BJ (cell line): Measurements from ENCODE around the gene AURKA. TPM values are rescaled to one million over a fixed set of nuclear protein-coding genes. Genes with fewer than 3 reads are reported as not detected.

Source experiments
- CTCF ChIA-PET: fragments of 350-600 bp; formaldehyde crosslinking; extraction: SDS; loops from one replicate; lab custom pipeline; 2021; ENCODE audit warnings: antibody characterized with exemption, inconsistent platforms; lab: Yijun Ruan, JAX
- POLR2A ChIA-PET: fragments of 300-600 bp; sonication (Branson Sonifier 250); formaldehyde crosslinking; extraction: SDS; loops from one replicate; lab custom pipeline; 2021; ENCODE audit warnings: antibody characterized with exemption; lab: Charles Lee
- DNase-seq: peaks from one replicate; pipeline ENCODE4 v3.0.0-alpha.2; 2011; ENCODE audit warnings: low read depth
- H3K27me3 ChIP-seq: 2 replicates; pipeline ENCODE4 v1.6.0; 2011; ENCODE audit warnings: low read length; ENCODE audit not compliant: control insufficient read depth, insufficient read depth
- H3K36me3 ChIP-seq: 2 replicates; pipeline ENCODE4 v1.5.1; 2011; ENCODE audit warnings: low read length; ENCODE audit not compliant: control insufficient read depth, insufficient read depth
- H3K4me3 ChIP-seq: 2 replicates; pipeline ENCODE4 v1.5.1; 2011; ENCODE audit warnings: low read depth, mild to moderate bottlenecking, control low read depth, low read length
- polyA plus RNA-seq: library from polyadenylated mRNA; depleted of rRNA; stranded (reverse); fragments of >200 nt; gene quantifications from 2 replicates; pipeline ENCODE4 v1.2.3, GENCODE V29; 2011
- TF ChIP-seq, protein P1 (sequence below): IDR thresholded peaks from 2 replicates; pipeline ENCODE4 v1.5.1; 2011; ENCODE audit warnings: low read depth, mild to moderate bottlenecking, control low read depth, inconsistent platforms, low read length, moderate library complexity; ENCODE audit not compliant: insufficient read depth

AURKA gene
- polyA plus RNA-seq, 1 experiment = 40.4 TPM

DNA sequence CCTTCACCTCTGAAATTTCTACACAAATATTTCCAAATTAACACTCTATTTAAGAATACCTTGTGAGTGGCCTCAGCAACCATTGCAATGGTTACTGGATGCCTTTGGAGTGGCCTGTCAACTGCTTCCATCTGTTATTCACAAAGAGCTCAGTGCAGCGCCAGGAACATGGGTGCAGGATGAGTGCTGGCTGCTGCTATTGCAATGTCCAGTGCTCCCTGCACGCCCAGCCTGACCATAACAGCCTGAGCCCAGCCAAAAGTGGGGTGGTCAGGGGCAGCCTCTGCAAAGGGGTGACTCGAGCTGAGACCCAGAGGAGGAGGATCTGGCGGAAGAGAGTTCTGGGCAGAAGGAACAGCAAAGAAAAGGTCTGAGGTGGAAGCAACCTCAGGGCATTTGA lies 38.4 kb upstream of the AURKA start:
- Histone ChIP-seq H3K4me3 (no peak overlapping the region), H3K36me3 (no peaks in the 10 kb centered on the region), H3K27me3 (no peaks in the 10 kb centered on the region)
- TF ChIP-seq, protein P1, sequence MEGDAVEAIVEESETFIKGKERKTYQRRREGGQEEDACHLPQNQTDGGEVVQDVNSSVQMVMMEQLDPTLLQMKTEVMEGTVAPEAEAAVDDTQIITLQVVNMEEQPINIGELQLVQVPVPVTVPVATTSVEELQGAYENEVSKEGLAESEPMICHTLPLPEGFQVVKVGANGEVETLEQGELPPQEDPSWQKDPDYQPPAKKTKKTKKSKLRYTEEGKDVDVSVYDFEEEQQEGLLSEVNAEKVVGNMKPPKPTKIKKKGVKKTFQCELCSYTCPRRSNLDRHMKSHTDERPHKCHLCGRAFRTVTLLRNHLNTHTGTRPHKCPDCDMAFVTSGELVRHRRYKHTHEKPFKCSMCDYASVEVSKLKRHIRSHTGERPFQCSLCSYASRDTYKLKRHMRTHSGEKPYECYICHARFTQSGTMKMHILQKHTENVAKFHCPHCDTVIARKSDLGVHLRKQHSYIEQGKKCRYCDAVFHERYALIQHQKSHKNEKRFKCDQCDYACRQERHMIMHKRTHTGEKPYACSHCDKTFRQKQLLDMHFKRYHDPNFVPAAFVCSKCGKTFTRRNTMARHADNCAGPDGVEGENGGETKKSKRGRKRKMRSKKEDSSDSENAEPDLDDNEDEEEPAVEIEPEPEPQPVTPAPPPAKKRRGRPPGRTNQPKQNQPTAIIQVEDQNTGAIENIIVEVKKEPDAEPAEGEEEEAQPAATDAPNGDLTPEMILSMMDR = no peak
- POLR2A ChIA-PET = interaction anchor here (1.0 kb wide), 1 partner anchor 9 kb away, joined by 4 read pairs; no protein-coding TSS in a partner anchor
- no peak for DNase-seq
- CTCF ChIA-PET = no interaction called here

DNA sequence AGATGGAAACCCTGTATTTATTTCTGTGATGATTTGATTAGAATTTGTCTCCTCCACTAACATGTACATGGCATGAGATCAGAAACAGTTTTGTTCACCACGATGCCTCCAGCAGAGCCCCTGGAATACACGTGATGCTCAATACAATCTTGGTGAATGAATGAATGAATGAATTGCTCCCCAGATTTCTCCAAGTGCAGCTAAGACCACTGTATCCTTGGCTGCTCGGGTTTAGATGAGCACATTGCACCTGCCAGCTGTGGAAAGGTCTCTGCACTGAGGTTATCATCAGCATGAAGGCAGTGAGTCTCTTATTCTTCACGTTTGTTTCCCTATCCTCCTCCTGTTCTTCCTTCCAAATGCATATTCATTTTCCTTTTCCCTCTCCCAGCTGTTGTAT lies 37.9 kb upstream of the AURKA start:
- Histone ChIP-seq H3K27me3 (no peaks in the 10 kb centered on the region), H3K36me3 (no peaks in the 10 kb centered on the region), H3K4me3 (no peak overlapping the region)
- CTCF ChIA-PET = no interaction called here
- POLR2A ChIA-PET = interaction anchor here (1.0 kb wide), 1 partner anchor 10 kb away, joined by 4 read pairs; no protein-coding TSS in a partner anchor
- TF ChIP-seq, protein P1 = no peak
- no peak for DNase-seq

DNA sequence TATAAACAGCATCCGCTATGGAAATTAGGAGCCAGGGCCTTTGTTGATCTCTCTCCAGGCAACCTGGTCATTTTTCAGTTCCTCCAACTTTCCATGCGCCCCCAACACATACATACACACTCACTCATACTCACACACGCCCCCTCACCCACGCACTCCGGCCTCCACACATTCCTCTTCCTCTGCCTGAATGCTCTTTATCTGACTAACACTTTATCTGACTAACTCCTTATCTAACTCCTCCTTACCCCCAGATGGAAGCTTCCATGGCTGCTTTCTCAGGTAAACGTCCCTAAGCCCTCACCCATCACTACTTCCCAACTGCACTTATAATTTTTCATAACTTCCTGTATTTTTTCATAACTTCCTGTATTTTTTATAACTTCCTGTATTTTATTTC lies 37.5 kb upstream of the AURKA start:
- Histone ChIP-seq H3K4me3 (no peak overlapping the region), H3K36me3 (no peaks in the 10 kb centered on the region), H3K27me3 (no peaks in the 10 kb centered on the region)
- TF ChIP-seq, protein P1 = no peak
- ChIA-PET CTCF (no interaction called here), POLR2A (interaction anchor here (1.0 kb wide), 1 partner anchor 10 kb away, joined by 4 read pairs; no protein-coding TSS in a partner anchor)
- no peak for DNase-seq

DNA sequence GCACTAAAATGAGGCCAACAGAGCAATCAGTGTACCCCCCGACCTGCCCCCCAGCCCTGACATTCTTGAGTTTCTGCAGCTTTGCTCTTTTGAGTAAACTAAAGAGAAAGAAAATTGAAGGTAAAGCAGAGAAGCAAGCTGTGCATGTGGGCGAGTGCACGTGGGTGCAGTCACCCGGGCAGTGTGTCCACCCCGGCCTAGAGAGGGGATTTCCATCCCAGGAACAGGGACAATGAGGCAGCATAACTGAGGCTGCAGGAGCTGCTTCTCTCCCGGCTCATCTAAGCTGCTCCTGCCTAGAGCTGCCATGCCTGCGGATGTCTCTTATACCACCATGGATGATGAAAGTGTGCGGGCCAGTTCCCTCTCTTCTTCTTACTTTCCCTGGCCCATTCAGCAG lies 36.9 kb upstream of the AURKA start:
- Histone ChIP-seq H3K36me3 (no peaks in the 10 kb centered on the region), H3K4me3 (no peak overlapping the region), H3K27me3 (no peaks in the 10 kb centered on the region)
- POLR2A ChIA-PET = no interaction called here
- TF ChIP-seq, protein P1 = no peak
- DNase-seq = no peak
- CTCF ChIA-PET = no interaction called here

DNA sequence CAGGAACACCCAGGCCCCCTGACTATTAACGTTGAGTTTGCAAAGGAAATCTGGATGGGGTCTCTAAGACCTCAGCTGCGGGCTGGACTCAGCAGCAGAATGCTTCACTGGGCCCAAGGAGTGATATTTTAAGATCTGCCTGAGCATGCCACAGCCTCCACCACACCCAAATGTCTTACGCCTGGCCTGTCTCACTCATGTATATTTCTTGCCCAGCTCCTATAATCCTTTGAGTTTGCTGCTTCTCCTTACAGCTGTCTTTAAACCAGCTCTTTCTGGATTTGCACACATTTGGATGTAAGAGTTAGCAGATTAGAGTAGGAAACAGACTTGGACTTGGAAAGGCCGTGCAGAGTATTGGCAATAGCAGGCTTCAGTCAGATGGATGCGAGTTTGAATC lies 36.4 kb upstream of the AURKA start:
- TF ChIP-seq, protein P1 = no peak
- DNase-seq = no peak
- no peaks in the 10 kb centered on the region for H3K27me3 ChIP-seq
- no peaks in the 10 kb centered on the region for H3K36me3 ChIP-seq
- H3K4me3 ChIP-seq = no peak overlapping the region
- CTCF ChIA-PET = no interaction called here
- POLR2A ChIA-PET = no interaction called here
